SK-N-SH (cell line): ENCODE data around the gene NCBP2L. TPM values are rescaled to one million over a fixed set of nuclear protein-coding genes. Genes with fewer than 3 reads are reported as not detected.

Experiments
- CTCF ChIA-PET: fragments of 300-600, 350-600 bp; formaldehyde crosslinking; extraction: SDS; loops from one replicate; lab custom pipeline; 2021; lab: Yijun Ruan, JAX
- POLR2A ChIA-PET: fragments of 350-600 bp; sonication (Branson Sonifier 250); formaldehyde crosslinking; extraction: SDS; loops from one replicate; lab custom pipeline; 2020; ENCODE audit warnings: antibody characterized with exemption, inconsistent platforms; lab: Yijun Ruan, JAX
- DNase-seq: peaks from one replicate; pipeline ENCODE4 v3.0.0; 2012
- H2AFZ ChIP-seq: fragments of 200-600 bp; sonication (generic); 2 replicates; pipeline ENCODE4 v1.8.1; 2016; ENCODE audit warnings: antibody characterized with exemption, mild to moderate bottlenecking, low read depth
- H3F3A ChIP-seq: fragments of 200-600 bp; sonication (generic); replicated peaks from 2 replicates; pipeline ENCODE3; 2016; ENCODE audit warnings: antibody characterized with exemption, mild to moderate bottlenecking; ENCODE audit not compliant: insufficient read depth
- H3K27ac ChIP-seq, 2 experiments: fragments of 200-500 bp in 1 of 2; fragments of 200-600 bp in 1 of 2; sonication (Bioruptor generic) in 1 of 2; sonication (generic), shearing (Covaris generic) in 1 of 2; 2 replicates each; pipeline versions ENCODE4 v1.5.1 to v1.6.1; 2014 to 2016; ENCODE audit warnings: low read depth in 2 of 2, inconsistent platforms in 1 of 2, low read length in 1 of 2, mild to moderate bottlenecking in 1 of 2, mixed read lengths in 1 of 2
- H3K27me3 ChIP-seq: fragments of 200-600 bp; sonication (generic), shearing (Covaris generic); 2 replicates; pipeline ENCODE4 v1.6.1; 2016; ENCODE audit warnings: mixed run types; ENCODE audit not compliant: insufficient read depth
- H3K36me3 ChIP-seq, 2 experiments: fragments of 200-500 bp in 1 of 2; fragments of 200-600 bp in 1 of 2; sonication (Bioruptor generic) in 1 of 2; sonication (generic) in 1 of 2; replicated peaks in 1 of 2; 2 replicates each; pipeline versions ENCODE3 to v1.5.1; 2014 to 2016; ENCODE audit warnings: low read length in 1 of 2, mild to moderate bottlenecking in 1 of 2; ENCODE audit not compliant: insufficient read depth in 2 of 2, control insufficient read depth in 1 of 2
- H3K4me1 ChIP-seq, 2 experiments: fragments of 200-500 bp in 1 of 2; fragments of 200-600 bp in 1 of 2; sonication (Bioruptor generic) in 1 of 2; sonication (generic), shearing (Covaris generic) in 1 of 2; 2 replicates each; pipeline versions ENCODE4 v1.5.1 to v1.6.1; 2014 to 2016; ENCODE audit warnings: low read depth in 1 of 2, low read length in 1 of 2, mixed run types in 1 of 2; ENCODE audit not compliant: insufficient read depth in 2 of 2, control insufficient read depth in 1 of 2
- H3K4me2 ChIP-seq: fragments of 200-600 bp; sonication (generic), shearing (Covaris generic); 2 replicates; pipeline ENCODE4 v1.6.1; 2017; ENCODE audit warnings: mixed run types
- H3K4me3 ChIP-seq, 2 experiments: fragments of 200-500 bp in 1 of 2; fragments of 200-600 bp in 1 of 2; sonication (Bioruptor generic) in 1 of 2; sonication (generic), shearing (Covaris generic) in 1 of 2; 2 replicates each; pipeline versions ENCODE4 v1.5.1 to v1.8.1; 2014 to 2016; ENCODE audit warnings: low read depth in 2 of 2, inconsistent platforms in 1 of 2, low read length in 1 of 2, mild to moderate bottlenecking in 1 of 2, mixed read lengths in 1 of 2, moderate library complexity in 1 of 2
- H3K79me2 ChIP-seq: fragments of 200-600 bp; sonication (generic); 2 replicates; pipeline ENCODE4 v1.8.1; 2017; ENCODE audit warnings: mild to moderate bottlenecking; ENCODE audit not compliant: insufficient read depth
- H3K9ac ChIP-seq: fragments of 200-600 bp; sonication (generic); 2 replicates; pipeline ENCODE4 v1.6.1; 2017; ENCODE audit warnings: mixed run types
- H3K9me2 ChIP-seq: fragments of 200-600 bp; sonication (generic); 2 replicates; pipeline ENCODE4 v1.6.1; 2017; ENCODE audit warnings: mixed run types
- H3K9me3 ChIP-seq: fragments of 200-600 bp; sonication (generic); 2 replicates; pipeline ENCODE4 v1.6.1; 2017; ENCODE audit warnings: mixed run types, mild to moderate bottlenecking, moderate library complexity
- H4K20me1 ChIP-seq: fragments of 200-600 bp; sonication (generic); 2 replicates; pipeline ENCODE4 v1.6.1; 2017; ENCODE audit warnings: mild to moderate bottlenecking, mixed run types; ENCODE audit not compliant: insufficient read depth
- EP300 ChIP-seq, 2 experiments: IDR thresholded peaks; 2 replicates each; pipeline versions ENCODE4 v1.4.0 to v1.6.1; 2012; ENCODE audit warnings: borderline replicate concordance in 1 of 2, low read depth in 1 of 2, low read length in 1 of 2
- EZH2phosphoT487 ChIP-seq: fragments of 200-600 bp; sonication (generic); IDR thresholded peaks from 2 replicates; pipeline ENCODE4 v1.6.1; 2017; ENCODE audit warnings: low read depth, mixed run types, mild to moderate bottlenecking, antibody characterized with exemption, moderate library complexity, borderline replicate concordance
- FOSL2 ChIP-seq: IDR thresholded peaks from 2 replicates; pipeline ENCODE4 v1.4.0; 2012; ENCODE audit warnings: low read depth, mild to moderate bottlenecking, moderate library complexity, borderline replicate concordance
- FOXJ3 ChIP-seq: sonication (generic); formaldehyde crosslinking; IDR thresholded peaks from 2 replicates; pipeline ENCODE4 v1.5.1; 2020; ENCODE audit warnings: mild to moderate bottlenecking, missing genetic modification reagents
- JUND ChIP-seq: IDR thresholded peaks from 2 replicates; pipeline ENCODE4 v1.4.0; 2012
- MEF2A ChIP-seq: IDR thresholded peaks from 2 replicates; pipeline ENCODE4 v1.4.0; 2012; ENCODE audit warnings: low read depth, borderline replicate concordance
- RCOR1 ChIP-seq: fragments of 150-350 bp; IDR thresholded peaks from 2 replicates; pipeline ENCODE4 v1.6.1; 2017; ENCODE audit warnings: antibody characterized with exemption, low read length
- RFX5 ChIP-seq: IDR thresholded peaks from 2 replicates; pipeline ENCODE4 v1.6.1; 2012; ENCODE audit warnings: mild to moderate bottlenecking, improper control_type of control experiment, low read length
- WGBS: methylation state at CpG from one replicate; pipeline ENCODE4 v1.1.6; 2017; ENCODE audit warnings: low lambda C conversion rate; 5-methylcytosine and 5-hydroxymethylcytosine counted together
- polyA plus RNA-seq, 3 experiments: library from polyadenylated mRNA; depleted of rRNA; stranded (reverse); fragments of >200 nt; gene quantifications; 2 replicates each; pipeline ENCODE4 v1.2.3, GENCODE V29; 2012
- TF ChIP-seq, protein P1 (sequence below): IDR thresholded peaks from 2 replicates; pipeline ENCODE4; 2012
- TF ChIP-seq, protein P2 (sequence below): fragments of 150-350 bp; IDR thresholded peaks from 2 replicates; pipeline ENCODE4 v1.6.1; 2017; ENCODE audit warnings: antibody characterized with exemption, low read length, low read depth, borderline replicate concordance
- TF ChIP-seq, protein P3 (sequence below): IDR thresholded peaks from 2 replicates; pipeline ENCODE4 v1.4.0; 2012; ENCODE audit warnings: low read depth, borderline replicate concordance

Gene NCBP2L
- polyA plus RNA-seq, 1 of the 3 experiments (the other 2 are of a cell fraction) = not detected

DNA sequence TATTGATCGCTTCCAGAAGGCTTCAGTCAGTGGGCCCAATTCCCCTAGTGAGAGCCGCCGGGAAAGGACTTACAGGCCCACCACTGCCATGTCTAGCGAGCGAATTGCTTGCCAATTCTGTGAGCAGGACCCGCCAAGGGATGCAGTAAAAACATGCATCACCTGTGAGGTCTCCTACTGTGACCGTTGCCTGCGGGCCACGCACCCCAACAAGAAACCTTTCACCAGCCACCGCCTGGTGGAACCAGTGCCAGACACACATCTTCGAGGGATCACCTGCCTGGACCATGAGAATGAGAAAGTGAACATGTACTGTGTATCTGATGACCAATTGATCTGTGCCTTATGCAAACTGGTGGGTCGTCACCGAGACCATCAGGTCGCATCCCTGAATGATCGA is 63.4 kb downstream of the NCBP2L start (continued):
- TF ChIP-seq, protein P1, sequence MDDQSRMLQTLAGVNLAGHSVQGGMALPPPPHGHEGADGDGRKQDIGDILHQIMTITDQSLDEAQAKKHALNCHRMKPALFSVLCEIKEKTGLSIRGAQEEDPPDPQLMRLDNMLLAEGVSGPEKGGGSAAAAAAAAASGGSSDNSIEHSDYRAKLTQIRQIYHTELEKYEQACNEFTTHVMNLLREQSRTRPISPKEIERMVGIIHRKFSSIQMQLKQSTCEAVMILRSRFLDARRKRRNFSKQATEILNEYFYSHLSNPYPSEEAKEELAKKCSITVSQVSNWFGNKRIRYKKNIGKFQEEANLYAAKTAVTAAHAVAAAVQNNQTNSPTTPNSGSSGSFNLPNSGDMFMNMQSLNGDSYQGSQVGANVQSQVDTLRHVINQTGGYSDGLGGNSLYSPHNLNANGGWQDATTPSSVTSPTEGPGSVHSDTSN = no peak
- no peak for TF ChIP-seq RCOR1
- TF ChIP-seq FOXJ3 = no peak
- TF ChIP-seq EZH2phosphoT487 = no peak
- TF ChIP-seq, protein P2, sequence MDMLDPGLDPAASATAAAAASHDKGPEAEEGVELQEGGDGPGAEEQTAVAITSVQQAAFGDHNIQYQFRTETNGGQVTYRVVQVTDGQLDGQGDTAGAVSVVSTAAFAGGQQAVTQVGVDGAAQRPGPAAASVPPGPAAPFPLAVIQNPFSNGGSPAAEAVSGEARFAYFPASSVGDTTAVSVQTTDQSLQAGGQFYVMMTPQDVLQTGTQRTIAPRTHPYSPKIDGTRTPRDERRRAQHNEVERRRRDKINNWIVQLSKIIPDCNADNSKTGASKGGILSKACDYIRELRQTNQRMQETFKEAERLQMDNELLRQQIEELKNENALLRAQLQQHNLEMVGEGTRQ = no peak
- TF ChIP-seq FOSL2 = no peak
- TF ChIP-seq RFX5 = no peak
- TF ChIP-seq, protein P3, sequence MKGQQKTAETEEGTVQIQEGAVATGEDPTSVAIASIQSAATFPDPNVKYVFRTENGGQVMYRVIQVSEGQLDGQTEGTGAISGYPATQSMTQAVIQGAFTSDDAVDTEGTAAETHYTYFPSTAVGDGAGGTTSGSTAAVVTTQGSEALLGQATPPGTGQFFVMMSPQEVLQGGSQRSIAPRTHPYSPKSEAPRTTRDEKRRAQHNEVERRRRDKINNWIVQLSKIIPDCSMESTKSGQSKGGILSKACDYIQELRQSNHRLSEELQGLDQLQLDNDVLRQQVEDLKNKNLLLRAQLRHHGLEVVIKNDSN = no peak
- no peak for TF ChIP-seq EP300 (IDR thresholded peaks at IDR 0.05; ENCODE audit: borderline replicate concordance in 1 of 2, low read depth in 1 of 2, low read length in 1 of 2)
- TF ChIP-seq MEF2A = no peak

DNA sequence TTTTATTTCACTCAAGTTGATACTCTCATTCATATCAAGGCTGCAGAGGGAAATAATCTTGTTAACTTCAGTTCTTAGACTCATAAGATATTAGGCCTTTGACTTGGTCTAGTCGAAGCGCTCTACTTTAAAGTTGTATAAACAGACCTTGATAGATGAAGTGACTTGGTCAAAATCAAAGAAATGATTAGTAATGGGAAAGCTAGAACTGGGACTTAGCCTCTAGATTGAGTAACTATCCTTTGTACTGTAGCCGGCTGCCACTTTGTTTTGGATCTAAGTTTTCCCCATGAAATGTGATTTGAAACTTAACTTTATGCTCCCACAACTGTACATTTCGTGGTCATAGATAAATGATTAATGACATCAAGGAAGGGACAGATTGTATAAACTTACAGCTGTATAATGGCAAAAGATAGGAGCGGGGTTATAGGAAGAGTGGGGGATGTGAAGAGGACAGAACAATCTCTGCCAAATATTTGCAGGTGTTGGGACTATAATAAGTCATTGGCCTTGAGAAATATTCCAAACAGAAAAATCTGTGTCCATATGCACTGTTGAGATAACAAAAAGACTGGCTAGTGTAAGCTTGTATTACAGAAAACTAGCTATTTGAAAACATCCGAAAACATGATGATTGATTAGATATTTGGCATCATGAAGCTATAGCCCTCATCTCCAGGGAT is 65.3 kb downstream of the NCBP2L start:
- H3K36me3 ChIP-seq = no peaks in the 10 kb centered on the region
- TF ChIP-seq, protein P1 = no peak
- TF ChIP-seq JUND (no peak), FOXJ3 (no peak)

More for the DNA sequence above, 65.3 kb downstream of the NCBP2L start:
- no peaks in the 10 kb centered on the region for H3K9me2 ChIP-seq
- H3K9ac ChIP-seq = no peak overlapping the region
- H3K27me3 ChIP-seq = peaks cover 20% of the 10 kb centered on the region; the same call in 1 of the 2 replicates
- no peaks in the 10 kb centered on the region for H3K4me1 ChIP-seq
- no peak overlapping the region for H2AFZ ChIP-seq
- DNase-seq = no peak
- 34% methylated on average over 6 of the region's 6 CpGs for WGBS
- no peak overlapping the region for H3K4me3 ChIP-seq
- ChIA-PET POLR2A (no interaction called here), CTCF (no interaction called here)
- H3F3A ChIP-seq = no peaks in the 10 kb centered on the region
- no peak overlapping the region for H3K4me2 ChIP-seq
- no peaks in the 10 kb centered on the region for H3K9me3 ChIP-seq
- H3K27ac ChIP-seq = no peak overlapping the region
- H4K20me1 ChIP-seq = no peaks in the 10 kb centered on the region
- no peaks in the 10 kb centered on the region for H3K79me2 ChIP-seq

Other genes starting within 250 kb of the NCBP2L start
- gene PRPS1, start 149.2 kb upstream of the NCBP2L start, polyA plus RNA-seq (2012; rRNA removed) = 42.3 and 64.9 TPM in 2 replicates
- 9.2 and 10.4 TPM in 2 replicates for gene TSC22D3, start 1.9 kb upstream of the NCBP2L start, polyA plus RNA-seq (2012; rRNA removed)
- 0.16 and 0.18 TPM in 2 replicates for gene MID2, start 48.1 kb downstream of the NCBP2L start, polyA plus RNA-seq (2012; rRNA removed)
- gene TEX13B, start 204.6 kb downstream of the NCBP2L start, polyA plus RNA-seq (2012; rRNA removed) = not detected in 2 replicates